Lower lobe of right lung (tissue), 2 donors: ENCODE data around the gene FITM1. TPM values are rescaled to one million over a fixed set of nuclear protein-coding genes. Genes with fewer than 3 reads are reported as not detected.
A peak's percentile ranks its signal among the peaks of the same experiment; 100 is the strongest.
"Not testable (repeated sequence)": the region's sequence is repeated elsewhere in the genome, so short reads cannot be mapped to it uniquely, and the experiment has no call there.

ENCODE experiments used
- ATAC-seq, 2 donors: fragments of 200-7000 bp; cut with Tn5 transposase; one replicate each; pipeline ENCODE4 v1.9.1; 2020 to 2022; ENCODE audit warnings: mild to moderate bottlenecking in 2 of 2, moderate library complexity in 2 of 2
- DNase-seq: peaks from one replicate; pipeline ENCODE4 v3.0.0-alpha.2; 2020
- H3K27ac ChIP-seq: fragments of 200-600 bp; one replicate; pipeline ENCODE4 v1.8.0; 2022
- H3K27me3 ChIP-seq: fragments of 200-600 bp; one replicate; pipeline ENCODE4 v1.8.0; 2022; ENCODE audit warnings: low read depth
- H3K36me3 ChIP-seq: fragments of 200-600 bp; one replicate; pipeline ENCODE4 v1.8.0; 2022; ENCODE audit warnings: mild to moderate bottlenecking
- H3K4me1 ChIP-seq: fragments of 200-600 bp; one replicate; pipeline ENCODE4 v1.8.0; 2022
- H3K4me3 ChIP-seq: fragments of 200-600 bp; one replicate; pipeline ENCODE4 v1.8.0; 2022; ENCODE audit warnings: mild to moderate bottlenecking
- H3K9me3 ChIP-seq: fragments of 200-600 bp; one replicate; pipeline ENCODE4 v1.8.0; 2022
- intact Hi-C: fragments of 100-400 bp; cut with DNase I; formaldehyde crosslinking; loops from one replicate; pipeline ENCODE4 v1.11.0; 2022
- total RNA-seq: library from RNA; stranded (reverse); fragmentation: NEBNext Ultra II Directional; extraction: Animal tissue kit (Norgen Biotek cat#: 25700); gene quantifications from one replicate; pipeline ENCODE4 v1.2.1, GENCODE V29; 2021
- TF ChIP-seq, protein P1 (sequence below): fragments of 200-600 bp; IDR thresholded peaks from one replicate; pipeline ENCODE4 v1.8.0; 2022; ENCODE audit warnings: antibody characterized with exemption, mild to moderate bottlenecking
- donor health status: DM: no; HTN: yes; CAD: no; lungs with severe emphysema.

FITM1 gene
- total RNA-seq, 1 donor from 2014 or later: 0.97 TPM

DNA sequence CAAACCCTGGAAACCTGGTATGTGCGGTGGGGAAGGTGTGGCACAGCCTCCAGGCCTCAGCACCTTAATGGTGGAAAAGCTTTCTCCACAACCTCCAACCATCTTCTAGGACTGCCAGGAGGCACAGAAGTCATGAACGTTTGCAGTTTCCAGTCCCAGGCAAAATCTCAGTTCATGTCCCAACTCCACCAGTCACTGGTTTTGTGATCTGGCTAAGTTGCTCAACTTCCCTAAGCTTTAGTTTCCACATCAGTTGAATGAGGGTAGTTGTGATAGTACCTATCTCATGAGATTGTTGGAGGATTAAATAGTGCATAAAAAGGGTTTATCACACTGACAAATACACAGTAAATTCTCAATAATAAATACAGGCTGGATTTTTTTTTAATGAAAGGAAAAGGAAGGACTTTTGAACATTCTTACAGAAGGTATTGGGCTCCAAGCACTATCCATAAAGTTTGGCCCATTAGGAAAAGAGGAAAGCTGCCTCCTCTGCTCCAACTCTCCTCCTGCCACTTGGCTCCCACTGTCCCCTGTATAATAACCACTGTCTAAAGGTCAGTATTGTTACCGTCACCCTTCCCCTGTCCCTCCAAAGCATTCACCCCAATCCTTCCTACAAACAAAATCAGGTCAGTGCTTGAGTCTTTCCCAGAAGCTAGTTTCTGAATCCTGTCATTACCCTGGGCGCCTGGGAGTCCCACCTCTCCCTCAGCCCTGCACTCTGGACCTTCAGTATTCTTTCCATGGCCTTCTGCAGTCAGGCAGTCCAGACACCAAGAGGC is 30.1 kb upstream of the FITM1 start:
- Histone ChIP-seq H3K4me3 (no peak overlapping the region), H3K9me3 (no peaks in the 10 kb centered on the region), H3K4me1 (peaks cover 6% of the 10 kb centered on the region), H3K27ac (no peak overlapping the region), H3K27me3 (no peaks in the 10 kb centered on the region), H3K36me3 (peaks cover 54% of the 10 kb centered on the region)
- TF ChIP-seq, protein P1, sequence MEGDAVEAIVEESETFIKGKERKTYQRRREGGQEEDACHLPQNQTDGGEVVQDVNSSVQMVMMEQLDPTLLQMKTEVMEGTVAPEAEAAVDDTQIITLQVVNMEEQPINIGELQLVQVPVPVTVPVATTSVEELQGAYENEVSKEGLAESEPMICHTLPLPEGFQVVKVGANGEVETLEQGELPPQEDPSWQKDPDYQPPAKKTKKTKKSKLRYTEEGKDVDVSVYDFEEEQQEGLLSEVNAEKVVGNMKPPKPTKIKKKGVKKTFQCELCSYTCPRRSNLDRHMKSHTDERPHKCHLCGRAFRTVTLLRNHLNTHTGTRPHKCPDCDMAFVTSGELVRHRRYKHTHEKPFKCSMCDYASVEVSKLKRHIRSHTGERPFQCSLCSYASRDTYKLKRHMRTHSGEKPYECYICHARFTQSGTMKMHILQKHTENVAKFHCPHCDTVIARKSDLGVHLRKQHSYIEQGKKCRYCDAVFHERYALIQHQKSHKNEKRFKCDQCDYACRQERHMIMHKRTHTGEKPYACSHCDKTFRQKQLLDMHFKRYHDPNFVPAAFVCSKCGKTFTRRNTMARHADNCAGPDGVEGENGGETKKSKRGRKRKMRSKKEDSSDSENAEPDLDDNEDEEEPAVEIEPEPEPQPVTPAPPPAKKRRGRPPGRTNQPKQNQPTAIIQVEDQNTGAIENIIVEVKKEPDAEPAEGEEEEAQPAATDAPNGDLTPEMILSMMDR: no peak
- DNase-seq: no peak
- ATAC-seq: no peak
- intact Hi-C loops: no loop called here

DNA sequence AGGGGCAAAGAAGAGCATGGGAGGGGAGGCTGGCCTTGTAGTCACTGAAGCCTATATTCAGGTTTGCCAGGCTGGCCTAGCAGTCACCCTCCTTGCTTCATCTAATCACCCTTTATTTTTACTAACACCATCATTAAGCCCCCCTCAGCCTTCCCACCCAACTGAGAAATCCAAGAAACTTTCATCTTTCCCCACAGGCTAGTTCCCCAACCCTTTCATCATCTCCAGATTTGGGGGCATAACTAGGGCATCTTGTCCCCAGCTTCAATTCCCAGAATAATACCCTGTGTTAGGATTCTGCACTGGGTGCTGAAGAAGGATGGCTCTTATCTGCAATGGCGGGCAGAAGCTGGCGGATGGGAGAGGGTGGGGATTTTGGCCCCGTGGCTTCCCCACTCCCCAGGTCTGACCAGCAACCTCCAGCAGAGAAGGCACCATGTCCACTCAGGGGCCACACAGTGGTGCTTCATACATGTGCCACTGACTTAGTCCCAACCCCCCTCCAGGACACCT is 29.4 kb upstream of the FITM1 start:
- H3K36me3 ChIP-seq: peaks cover 54% of the 10 kb centered on the region

DNA sequence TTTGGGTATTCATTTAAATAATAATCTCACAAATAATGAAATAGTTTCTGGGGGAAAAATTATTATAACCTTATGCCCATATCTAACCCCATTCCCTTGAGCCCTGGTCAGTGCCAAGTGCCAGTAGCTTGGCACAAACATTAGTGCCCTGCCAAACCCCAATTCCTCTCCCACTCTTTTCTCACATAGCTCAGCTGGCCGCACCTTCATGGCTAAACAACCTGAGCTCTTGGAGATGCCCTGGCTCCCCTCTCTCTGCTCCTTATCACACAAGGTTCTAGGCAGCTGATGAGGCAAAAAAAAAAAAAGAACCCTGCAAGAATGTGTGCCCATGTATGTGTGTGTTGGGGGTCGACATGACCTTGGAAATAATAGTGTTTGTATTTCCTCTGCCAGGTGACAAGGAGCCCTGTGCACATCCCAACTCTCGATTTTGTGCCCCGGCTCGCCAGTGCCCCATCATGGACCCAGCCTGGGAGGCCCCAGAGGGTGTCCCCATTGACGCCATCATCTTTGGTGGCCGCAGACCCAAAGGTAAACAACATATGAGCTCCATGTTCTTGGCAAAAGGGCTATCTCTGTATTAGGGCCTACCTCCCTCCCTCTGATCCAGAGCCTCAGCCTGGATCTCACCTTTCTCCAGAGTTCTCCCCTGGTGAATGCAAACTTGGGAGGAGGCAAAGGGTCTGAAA is 28.0 kb upstream of the FITM1 start:
- no peaks in the 10 kb centered on the region for H3K4me1 ChIP-seq
- ATAC-seq (no peak), DNase-seq (no peak)
- H3K36me3 ChIP-seq: peaks cover 54% of the 10 kb centered on the region
- H3K4me3 ChIP-seq: no peak overlapping the region
- no peaks in the 10 kb centered on the region for H3K9me3 ChIP-seq
- intact Hi-C loops: no loop called here
- H3K27ac ChIP-seq: no peak overlapping the region
- H3K27me3 ChIP-seq: no peaks in the 10 kb centered on the region
- TF ChIP-seq, protein P1: no peak

More for the DNA sequence above, 29.4 kb upstream of the FITM1 start:
- Histone ChIP-seq H3K9me3 (no peaks in the 10 kb centered on the region), H3K4me1 (no peaks in the 10 kb centered on the region), H3K27me3 (no peaks in the 10 kb centered on the region), H3K27ac (no peak overlapping the region), H3K4me3 (no peak overlapping the region)
- intact Hi-C loops: no loop called here
- DNase-seq (no peak), ATAC-seq (no peak)
- TF ChIP-seq, protein P1: no peak

DNA sequence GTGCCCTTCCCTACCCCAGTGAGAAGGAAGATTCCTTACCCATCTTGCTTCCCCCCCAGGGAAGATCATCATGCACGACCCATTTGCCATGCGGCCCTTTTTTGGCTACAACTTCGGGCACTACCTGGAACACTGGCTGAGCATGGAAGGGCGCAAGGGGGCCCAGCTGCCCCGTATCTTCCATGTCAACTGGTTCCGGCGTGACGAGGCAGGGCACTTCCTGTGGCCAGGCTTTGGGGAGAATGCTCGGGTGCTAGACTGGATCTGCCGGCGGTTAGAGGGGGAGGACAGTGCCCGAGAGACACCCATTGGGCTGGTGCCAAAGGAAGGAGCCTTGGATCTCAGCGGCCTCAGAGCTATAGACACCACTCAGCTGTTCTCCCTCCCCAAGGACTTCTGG is 27.0 kb upstream of the FITM1 start:
- Histone ChIP-seq H3K9me3 (no peaks in the 10 kb centered on the region), H3K27me3 (no peaks in the 10 kb centered on the region), H3K4me3 (no peak overlapping the region), H3K4me1 (peaks cover 8% of the 10 kb centered on the region), H3K27ac (no peak overlapping the region), H3K36me3 (peaks cover 45% of the 10 kb centered on the region)
- TF ChIP-seq, protein P1: no peak
- DNase-seq (no peak), ATAC-seq (no peak)
- intact Hi-C loops: no loop called here

DNA sequence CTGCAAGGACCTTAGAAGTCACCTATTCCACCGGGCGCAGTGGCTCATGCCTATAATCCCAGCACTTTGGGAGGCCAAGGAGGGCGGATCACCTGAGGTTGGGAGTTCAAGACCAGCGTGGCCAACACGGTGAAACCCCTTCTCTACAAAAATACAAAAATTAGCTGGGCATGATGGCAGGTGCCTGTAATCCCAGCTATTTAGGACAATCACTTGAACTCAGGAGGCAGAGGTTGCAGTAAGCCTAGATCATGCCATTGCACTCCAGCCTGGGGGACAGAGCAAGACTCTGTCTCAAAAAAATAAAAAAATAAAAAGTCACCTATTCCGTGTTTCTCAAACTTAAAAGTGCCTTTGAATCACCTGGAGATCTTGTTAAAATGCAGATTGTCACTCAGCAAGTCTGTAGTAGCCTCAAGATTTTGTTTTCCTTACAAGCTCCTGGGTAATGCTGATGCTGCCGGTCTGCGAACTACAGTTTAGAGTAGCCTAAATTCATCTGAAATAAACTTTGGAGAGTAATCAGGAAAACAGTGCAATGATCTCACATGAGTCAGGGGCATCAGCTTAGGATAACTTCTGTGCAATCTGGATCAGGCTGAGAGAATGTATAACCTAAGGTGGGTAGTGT is 24.7 kb upstream of the FITM1 start:
- H3K27ac ChIP-seq: peak overlapping the region; percentile 1
- ATAC-seq, H3K4me3 ChIP-seq, H3K27me3 ChIP-seq, H3K9me3 ChIP-seq, intact Hi-C loops, DNase-seq: not testable (repeated sequence)
- peaks cover 24% of the 10 kb centered on the region for H3K36me3 ChIP-seq
- H3K4me1 ChIP-seq: peaks cover 23% of the 10 kb centered on the region
